ENCODE measurements around the gene BEST2. TPM values are rescaled to one million over a fixed set of nuclear protein-coding genes. Genes with fewer than 3 reads are reported as not detected.

Gene BEST2
- total RNA-seq, 1 experiment from 2014 or later: 3.3 TPM

DNA sequence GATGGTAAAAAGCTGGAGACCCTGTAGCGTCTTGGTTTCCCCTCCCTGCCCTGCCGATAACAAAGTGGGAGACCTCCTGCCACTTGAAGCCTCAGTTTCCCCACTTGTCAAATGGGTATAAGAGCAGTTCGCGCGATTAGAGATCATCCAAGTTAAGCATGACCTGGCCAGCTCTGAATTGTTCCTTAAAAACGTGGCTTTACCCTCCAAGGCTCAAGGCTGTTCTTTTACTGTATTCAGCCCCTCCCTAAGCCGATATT, 28.3 kb upstream of the BEST2 start:
- H3K4me1 Mint-ChIP-seq: peaks cover 23% of the 10 kb centered on the region
- TF ChIP-seq IRF2 (CRISPR knock-in tag; IDR thresholded peaks at IDR 0.05; ENCODE audit: borderline replicate concordance, low read depth) (no peak), TEAD1 (CRISPR knock-in tag; IDR thresholded peaks at IDR 0.05) (no peak), NFATC4 (CRISPR knock-in tag; IDR thresholded peaks at IDR 0.05) (no peak), OVOL2 (CRISPR knock-in tag; IDR thresholded peaks at IDR 0.05; ENCODE audit: borderline replicate concordance) (no peak), ZBTB21 (CRISPR knock-in tag; IDR thresholded peaks at IDR 0.05; ENCODE audit: borderline replicate concordance) (no peak), ZNF232 (CRISPR knock-in tag; IDR thresholded peaks at IDR 0.05) (no peak), RORB (CRISPR knock-in tag; IDR thresholded peaks at IDR 0.05) (no peak), ZNF671 (CRISPR knock-in tag; IDR thresholded peaks at IDR 0.05) (no peak), FOXK1 (CRISPR knock-in tag; IDR thresholded peaks at IDR 0.05) (no peak), SOX15 (CRISPR knock-in tag; IDR thresholded peaks at IDR 0.05) (no peak)
- TF ChIP-seq, protein P1, sequence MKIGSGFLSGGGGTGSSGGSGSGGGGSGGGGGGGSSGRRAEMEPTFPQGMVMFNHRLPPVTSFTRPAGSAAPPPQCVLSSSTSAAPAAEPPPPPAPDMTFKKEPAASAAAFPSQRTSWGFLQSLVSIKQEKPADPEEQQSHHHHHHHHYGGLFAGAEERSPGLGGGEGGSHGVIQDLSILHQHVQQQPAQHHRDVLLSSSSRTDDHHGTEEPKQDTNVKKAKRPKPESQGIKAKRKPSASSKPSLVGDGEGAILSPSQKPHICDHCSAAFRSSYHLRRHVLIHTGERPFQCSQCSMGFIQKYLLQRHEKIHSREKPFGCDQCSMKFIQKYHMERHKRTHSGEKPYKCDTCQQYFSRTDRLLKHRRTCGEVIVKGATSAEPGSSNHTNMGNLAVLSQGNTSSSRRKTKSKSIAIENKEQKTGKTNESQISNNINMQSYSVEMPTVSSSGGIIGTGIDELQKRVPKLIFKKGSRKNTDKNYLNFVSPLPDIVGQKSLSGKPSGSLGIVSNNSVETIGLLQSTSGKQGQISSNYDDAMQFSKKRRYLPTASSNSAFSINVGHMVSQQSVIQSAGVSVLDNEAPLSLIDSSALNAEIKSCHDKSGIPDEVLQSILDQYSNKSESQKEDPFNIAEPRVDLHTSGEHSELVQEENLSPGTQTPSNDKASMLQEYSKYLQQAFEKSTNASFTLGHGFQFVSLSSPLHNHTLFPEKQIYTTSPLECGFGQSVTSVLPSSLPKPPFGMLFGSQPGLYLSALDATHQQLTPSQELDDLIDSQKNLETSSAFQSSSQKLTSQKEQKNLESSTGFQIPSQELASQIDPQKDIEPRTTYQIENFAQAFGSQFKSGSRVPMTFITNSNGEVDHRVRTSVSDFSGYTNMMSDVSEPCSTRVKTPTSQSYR (CRISPR knock-in tag; IDR thresholded peaks at IDR 0.05): no peak
- TF ChIP-seq, protein P2, sequence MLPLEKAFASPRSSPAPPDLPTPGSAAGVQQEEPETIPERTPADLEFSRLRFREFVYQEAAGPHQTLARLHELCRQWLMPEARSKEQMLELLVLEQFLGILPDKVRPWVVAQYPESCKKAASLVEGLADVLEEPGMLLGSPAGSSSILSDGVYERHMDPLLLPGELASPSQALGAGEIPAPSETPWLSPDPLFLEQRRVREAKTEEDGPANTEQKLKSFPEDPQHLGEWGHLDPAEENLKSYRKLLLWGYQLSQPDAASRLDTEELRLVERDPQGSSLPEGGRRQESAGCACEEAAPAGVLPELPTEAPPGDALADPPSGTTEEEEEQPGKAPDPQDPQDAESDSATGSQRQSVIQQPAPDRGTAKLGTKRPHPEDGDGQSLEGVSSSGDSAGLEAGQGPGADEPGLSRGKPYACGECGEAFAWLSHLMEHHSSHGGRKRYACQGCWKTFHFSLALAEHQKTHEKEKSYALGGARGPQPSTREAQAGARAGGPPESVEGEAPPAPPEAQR (CRISPR knock-in tag; IDR thresholded peaks at IDR 0.05): no peak
- TF ChIP-seq, protein P3, sequence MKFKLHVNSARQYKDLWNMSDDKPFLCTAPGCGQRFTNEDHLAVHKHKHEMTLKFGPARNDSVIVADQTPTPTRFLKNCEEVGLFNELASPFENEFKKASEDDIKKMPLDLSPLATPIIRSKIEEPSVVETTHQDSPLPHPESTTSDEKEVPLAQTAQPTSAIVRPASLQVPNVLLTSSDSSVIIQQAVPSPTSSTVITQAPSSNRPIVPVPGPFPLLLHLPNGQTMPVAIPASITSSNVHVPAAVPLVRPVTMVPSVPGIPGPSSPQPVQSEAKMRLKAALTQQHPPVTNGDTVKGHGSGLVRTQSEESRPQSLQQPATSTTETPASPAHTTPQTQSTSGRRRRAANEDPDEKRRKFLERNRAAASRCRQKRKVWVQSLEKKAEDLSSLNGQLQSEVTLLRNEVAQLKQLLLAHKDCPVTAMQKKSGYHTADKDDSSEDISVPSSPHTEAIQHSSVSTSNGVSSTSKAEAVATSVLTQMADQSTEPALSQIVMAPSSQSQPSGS (CRISPR knock-in tag; IDR thresholded peaks at IDR 0.05; ENCODE audit: borderline replicate concordance, low read depth): no peak
- TF ChIP-seq, protein P4, sequence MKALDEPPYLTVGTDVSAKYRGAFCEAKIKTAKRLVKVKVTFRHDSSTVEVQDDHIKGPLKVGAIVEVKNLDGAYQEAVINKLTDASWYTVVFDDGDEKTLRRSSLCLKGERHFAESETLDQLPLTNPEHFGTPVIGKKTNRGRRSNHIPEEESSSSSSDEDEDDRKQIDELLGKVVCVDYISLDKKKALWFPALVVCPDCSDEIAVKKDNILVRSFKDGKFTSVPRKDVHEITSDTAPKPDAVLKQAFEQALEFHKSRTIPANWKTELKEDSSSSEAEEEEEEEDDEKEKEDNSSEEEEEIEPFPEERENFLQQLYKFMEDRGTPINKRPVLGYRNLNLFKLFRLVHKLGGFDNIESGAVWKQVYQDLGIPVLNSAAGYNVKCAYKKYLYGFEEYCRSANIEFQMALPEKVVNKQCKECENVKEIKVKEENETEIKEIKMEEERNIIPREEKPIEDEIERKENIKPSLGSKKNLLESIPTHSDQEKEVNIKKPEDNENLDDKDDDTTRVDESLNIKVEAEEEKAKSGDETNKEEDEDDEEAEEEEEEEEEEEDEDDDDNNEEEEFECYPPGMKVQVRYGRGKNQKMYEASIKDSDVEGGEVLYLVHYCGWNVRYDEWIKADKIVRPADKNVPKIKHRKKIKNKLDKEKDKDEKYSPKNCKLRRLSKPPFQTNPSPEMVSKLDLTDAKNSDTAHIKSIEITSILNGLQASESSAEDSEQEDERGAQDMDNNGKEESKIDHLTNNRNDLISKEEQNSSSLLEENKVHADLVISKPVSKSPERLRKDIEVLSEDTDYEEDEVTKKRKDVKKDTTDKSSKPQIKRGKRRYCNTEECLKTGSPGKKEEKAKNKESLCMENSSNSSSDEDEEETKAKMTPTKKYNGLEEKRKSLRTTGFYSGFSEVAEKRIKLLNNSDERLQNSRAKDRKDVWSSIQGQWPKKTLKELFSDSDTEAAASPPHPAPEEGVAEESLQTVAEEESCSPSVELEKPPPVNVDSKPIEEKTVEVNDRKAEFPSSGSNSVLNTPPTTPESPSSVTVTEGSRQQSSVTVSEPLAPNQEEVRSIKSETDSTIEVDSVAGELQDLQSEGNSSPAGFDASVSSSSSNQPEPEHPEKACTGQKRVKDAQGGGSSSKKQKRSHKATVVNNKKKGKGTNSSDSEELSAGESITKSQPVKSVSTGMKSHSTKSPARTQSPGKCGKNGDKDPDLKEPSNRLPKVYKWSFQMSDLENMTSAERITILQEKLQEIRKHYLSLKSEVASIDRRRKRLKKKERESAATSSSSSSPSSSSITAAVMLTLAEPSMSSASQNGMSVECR (CRISPR knock-in tag; IDR thresholded peaks at IDR 0.05; ENCODE audit: borderline replicate concordance): no peak
- TF ChIP-seq, protein P5, sequence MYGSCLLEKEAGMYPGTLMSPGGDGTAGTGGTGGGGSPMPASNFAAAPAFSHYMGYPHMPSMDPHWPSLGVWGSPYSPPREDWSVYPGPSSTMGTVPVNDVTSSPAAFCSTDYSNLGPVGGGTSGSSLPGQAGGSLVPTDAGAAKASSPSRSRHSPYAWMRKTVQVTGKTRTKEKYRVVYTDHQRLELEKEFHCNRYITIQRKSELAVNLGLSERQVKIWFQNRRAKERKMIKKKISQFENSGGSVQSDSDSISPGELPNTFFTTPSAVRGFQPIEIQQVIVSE (CRISPR knock-in tag; IDR thresholded peaks at IDR 0.05; ENCODE audit: borderline replicate concordance): no peak
- TF ChIP-seq, protein P6, sequence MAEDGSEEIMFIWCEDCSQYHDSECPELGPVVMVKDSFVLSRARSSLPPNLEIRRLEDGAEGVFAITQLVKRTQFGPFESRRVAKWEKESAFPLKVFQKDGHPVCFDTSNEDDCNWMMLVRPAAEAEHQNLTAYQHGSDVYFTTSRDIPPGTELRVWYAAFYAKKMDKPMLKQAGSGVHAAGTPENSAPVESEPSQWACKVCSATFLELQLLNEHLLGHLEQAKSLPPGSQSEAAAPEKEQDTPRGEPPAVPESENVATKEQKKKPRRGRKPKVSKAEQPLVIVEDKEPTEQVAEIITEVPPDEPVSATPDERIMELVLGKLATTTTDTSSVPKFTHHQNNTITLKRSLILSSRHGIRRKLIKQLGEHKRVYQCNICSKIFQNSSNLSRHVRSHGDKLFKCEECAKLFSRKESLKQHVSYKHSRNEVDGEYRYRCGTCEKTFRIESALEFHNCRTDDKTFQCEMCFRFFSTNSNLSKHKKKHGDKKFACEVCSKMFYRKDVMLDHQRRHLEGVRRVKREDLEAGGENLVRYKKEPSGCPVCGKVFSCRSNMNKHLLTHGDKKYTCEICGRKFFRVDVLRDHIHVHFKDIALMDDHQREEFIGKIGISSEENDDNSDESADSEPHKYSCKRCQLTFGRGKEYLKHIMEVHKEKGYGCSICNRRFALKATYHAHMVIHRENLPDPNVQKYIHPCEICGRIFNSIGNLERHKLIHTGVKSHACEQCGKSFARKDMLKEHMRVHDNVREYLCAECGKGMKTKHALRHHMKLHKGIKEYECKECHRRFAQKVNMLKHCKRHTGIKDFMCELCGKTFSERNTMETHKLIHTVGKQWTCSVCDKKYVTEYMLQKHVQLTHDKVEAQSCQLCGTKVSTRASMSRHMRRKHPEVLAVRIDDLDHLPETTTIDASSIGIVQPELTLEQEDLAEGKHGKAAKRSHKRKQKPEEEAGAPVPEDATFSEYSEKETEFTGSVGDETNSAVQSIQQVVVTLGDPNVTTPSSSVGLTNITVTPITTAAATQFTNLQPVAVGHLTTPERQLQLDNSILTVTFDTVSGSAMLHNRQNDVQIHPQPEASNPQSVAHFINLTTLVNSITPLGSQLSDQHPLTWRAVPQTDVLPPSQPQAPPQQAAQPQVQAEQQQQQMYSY (CRISPR knock-in tag; IDR thresholded peaks at IDR 0.05): no peak
- TF ChIP-seq, protein P7, sequence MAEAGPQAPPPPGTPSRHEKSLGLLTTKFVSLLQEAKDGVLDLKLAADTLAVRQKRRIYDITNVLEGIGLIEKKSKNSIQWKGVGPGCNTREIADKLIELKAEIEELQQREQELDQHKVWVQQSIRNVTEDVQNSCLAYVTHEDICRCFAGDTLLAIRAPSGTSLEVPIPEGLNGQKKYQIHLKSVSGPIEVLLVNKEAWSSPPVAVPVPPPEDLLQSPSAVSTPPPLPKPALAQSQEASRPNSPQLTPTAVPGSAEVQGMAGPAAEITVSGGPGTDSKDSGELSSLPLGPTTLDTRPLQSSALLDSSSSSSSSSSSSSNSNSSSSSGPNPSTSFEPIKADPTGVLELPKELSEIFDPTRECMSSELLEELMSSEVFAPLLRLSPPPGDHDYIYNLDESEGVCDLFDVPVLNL (CRISPR knock-in tag; IDR thresholded peaks at IDR 0.05; ENCODE audit: borderline replicate concordance, low read depth): no peak
- H3K27me3 Mint-ChIP-seq (ENCODE audit: low read depth): no peaks in the 10 kb centered on the region
- peak overlapping the region; percentile 99 for H3K27ac Mint-ChIP-seq
- H3K36me3 Mint-ChIP-seq: peaks cover 15% of the 10 kb centered on the region
- POLR2A ChIA-PET: interaction anchor here (0.6 to 5.4 kb wide), 9 partner anchors 12 to 162 kb away, joined by 3 to 44 read pairs (median 3); partner anchors contain the start of genes DHPS, GET3, JUNB and TRIR
- ATAC-seq: no peak
- H3K9me3 Mint-ChIP-seq: no peaks in the 10 kb centered on the region
- CTCF ChIA-PET: interaction anchor here (0.7 to 4.4 kb wide), 14 partner anchors 14 to 162 kb away, joined by 3 to 35 read pairs (median 4); partner anchors contain the start of gene GET3
- DNase-seq (ENCODE audit: low spot score): no peak
- peak overlapping the region; percentile 93 for H3K4me3 Mint-ChIP-seq

All from WTC11 (cell line).